HepG2 (cell line): ENCODE results near the gene USF2. TPM values are rescaled to one million over a fixed set of nuclear protein-coding genes. Genes with fewer than 3 reads are reported as not detected.

Experiments used
- ATAC-seq: fragments of 200-7000 bp; cut with Tn5 transposase; 3 replicates; pipeline ENCODE4 v1.9.1; 2020; ENCODE audit warnings: mild to moderate bottlenecking, moderate library complexity
- BruUV-seq: library from RNA; stranded (reverse); fragments of 400-500 nt; replicated peaks from 2 replicates; lab custom pipeline; 2021; lab: Mats Ljungman, UMichigan
- CTCF ChIA-PET: fragments of 300-600 bp; formaldehyde crosslinking; extraction: SDS; loops from one replicate; lab custom pipeline; 2021; ENCODE audit warnings: low total read pairs, inconsistent platforms, low intra/inter-chr PET ratio; lab: Yijun Ruan, JAX
- POLR2A ChIA-PET: fragments of 350-600 bp; sonication (Branson Sonifier 250); formaldehyde crosslinking; loops from one replicate; lab custom pipeline; 2020; ENCODE audit warnings: antibody characterized with exemption, inconsistent platforms; lab: Yijun Ruan, JAX
- DNase-seq: peaks from one replicate; pipeline ENCODE4 v3.0.0-alpha.2; 2015; ENCODE audit warnings: low spot score
- FAIRE-seq: peaks from 3 replicates; lab custom pipeline; 2011; peaks lifted over from hg19 to GRCh38; lab: Jason Lieb, UNC
- H2AFZ ChIP-seq: one replicate; pipeline ENCODE4 v1.6.1; 2011; ENCODE audit warnings: low read length, inconsistent platforms
- H3K27ac ChIP-seq: fragments of 300-600 bp; 3 replicates; pipeline ENCODE4 v1.8.0; 2011; ENCODE audit warnings: mixed run types, mild to moderate bottlenecking, mixed read lengths, low read length, inconsistent platforms; ENCODE audit not compliant: insufficient read depth; ENCODE audit errors: extremely low read length
- H3K27me3 ChIP-seq, 2 experiments: fragments of 200-600 bp in 1 of 2; 2 replicates in 1 of 2; 3 replicates in 1 of 2; pipeline versions ENCODE4 v1.6.0 to v1.8.0; 2011; ENCODE audit warnings: low read length in 2 of 2, mild to moderate bottlenecking in 2 of 2, moderate library complexity in 2 of 2, inconsistent platforms in 1 of 2; ENCODE audit not compliant: insufficient read depth in 2 of 2, control insufficient read depth in 1 of 2
- H3K36me3 ChIP-seq, 2 experiments: fragments of 200-600 bp in 1 of 2; replicated peaks in 1 of 2; 2 replicates in 1 of 2; 3 replicates in 1 of 2; pipeline versions ENCODE4 v1.5.1 to v1.8.0; 2011; ENCODE audit warnings: low read length in 2 of 2, inconsistent platforms in 1 of 2; ENCODE audit not compliant: insufficient read depth in 2 of 2, control insufficient read depth in 1 of 2
- H3K4me1 ChIP-seq: 2 replicates; pipeline ENCODE4 v1.5.1; 2012; ENCODE audit warnings: low read length, inconsistent platforms; ENCODE audit not compliant: insufficient read depth
- H3K4me2 ChIP-seq: 2 replicates; pipeline ENCODE4 v1.6.0; 2011; ENCODE audit warnings: low read depth, low read length, inconsistent platforms
- H3K4me3 ChIP-seq, 3 experiments: fragments of 200-600 bp in 1 of 3; sonication (generic), shearing (Covaris generic) in 1 of 3; replicated peaks in 1 of 3; 2 replicates each; pipeline ENCODE4 v1.5.1; 2011 to 2016; ENCODE audit warnings: low read length in 3 of 3, inconsistent platforms in 2 of 3, low read depth in 2 of 3, mild to moderate bottlenecking in 2 of 3, control low read depth in 1 of 3, mixed read lengths in 1 of 3; ENCODE audit not compliant: insufficient read depth in 1 of 3
- H3K79me2 ChIP-seq: one replicate; pipeline ENCODE4 v1.6.1; 2011; ENCODE audit warnings: low read length, inconsistent platforms; ENCODE audit not compliant: insufficient read depth
- H3K9ac ChIP-seq: 2 replicates; pipeline ENCODE4 v1.6.0; 2011; ENCODE audit warnings: mild to moderate bottlenecking, low read depth, low read length, inconsistent platforms; ENCODE audit not compliant: insufficient read depth
- H3K9me3 ChIP-seq: 2 replicates; pipeline ENCODE4 v1.5.1; 2012; ENCODE audit warnings: mild to moderate bottlenecking, low read length
- H4K20me1 ChIP-seq: 2 replicates; pipeline ENCODE4 v1.6.0; 2011; ENCODE audit warnings: inconsistent platforms, mild to moderate bottlenecking, low read length, moderate library complexity; ENCODE audit not compliant: insufficient read depth
- ATF1 ChIP-seq: IDR thresholded peaks from 2 replicates; pipeline ENCODE4 v1.6.1; 2016; ENCODE audit warnings: mild to moderate bottlenecking, control low read depth
- HMG20B ChIP-seq: conservative IDR thresholded peaks from 2 replicates; pipeline ENCODE4 v1.6.1; 2016; ENCODE audit warnings: missing genetic modification reagents, missing compliant biosample characterization
- STAT6 ChIP-seq: sonication (generic); formaldehyde crosslinking; IDR thresholded peaks from 2 replicates; pipeline ENCODE4 v1.4.0; 2020; ENCODE audit warnings: missing genetic modification reagents, mild to moderate bottlenecking, borderline replicate concordance
- TBX2 ChIP-seq: sonication (generic); formaldehyde crosslinking; IDR thresholded peaks from 2 replicates; pipeline ENCODE4 v1.5.0; 2020; ENCODE audit warnings: missing genetic modification reagents, mild to moderate bottlenecking, borderline replicate concordance
- ZBTB46 ChIP-seq: sonication (generic); formaldehyde crosslinking; IDR thresholded peaks from 2 replicates; pipeline ENCODE4 v1.4.0; 2020; ENCODE audit warnings: mild to moderate bottlenecking, missing genetic modification reagents, borderline replicate concordance
- ZNF12 ChIP-seq: sonication (generic); formaldehyde crosslinking; IDR thresholded peaks from 2 replicates; pipeline ENCODE4 v1.5.0; 2020; ENCODE audit warnings: missing genetic modification reagents
- ZNF235 ChIP-seq: sonication (generic); formaldehyde crosslinking; IDR thresholded peaks from 2 replicates; pipeline ENCODE4 v1.8.1; 2023; ENCODE audit warnings: mild to moderate bottlenecking, missing genetic modification reagents, borderline replicate concordance
- ZNF543 ChIP-seq: sonication (generic); formaldehyde crosslinking; IDR thresholded peaks from 2 replicates; pipeline ENCODE4 v1.4.0; 2020; ENCODE audit warnings: mild to moderate bottlenecking, missing genetic modification reagents
- ZNF607 ChIP-seq: sonication (generic); formaldehyde crosslinking; IDR thresholded peaks from 2 replicates; pipeline ENCODE4 v1.5.1; 2020; ENCODE audit warnings: missing genetic modification reagents, mild to moderate bottlenecking, borderline replicate concordance
- ZNF703 ChIP-seq: sonication (generic); formaldehyde crosslinking; IDR thresholded peaks from 2 replicates; pipeline ENCODE4 v1.5.1; 2020; ENCODE audit warnings: missing genetic modification reagents, mild to moderate bottlenecking, moderate library complexity, borderline replicate concordance
- ZNF737 ChIP-seq: sonication (generic); formaldehyde crosslinking; IDR thresholded peaks from 2 replicates; pipeline ENCODE4 v1.5.0; 2020; ENCODE audit warnings: missing genetic modification reagents, mild to moderate bottlenecking, borderline replicate concordance
- WGBS: methylation state at CpG from one replicate; pipeline ENCODE4 v1.1.6; 2017; ENCODE audit warnings: low lambda C conversion rate; 5-methylcytosine and 5-hydroxymethylcytosine counted together
- in situ Hi-C: cut with HindIII; loops from 2 replicates; pipeline ENCODE4 v1.10.0; 2017; ENCODE audit warnings: low pct_unique_long_range_greater_than_20kb; ENCODE audit not compliant: extremely low pct_ligation_motif_present
- intact Hi-C: fragments of 100-400 bp; cut with micrococcal nuclease; formaldehyde crosslinking; loops from one replicate; pipeline ENCODE4 v1.10.0; 2022; ENCODE audit not compliant: unreplicated experiment
- polyA plus RNA-seq, 8 experiments: library from polyadenylated mRNA; depleted of rRNA in 3 of 8; stranded (reverse) in 7 of 8; unstranded in 1 of 8; fragments of >200 nt; fragmentation: Illumina TruSeq in 4 of 8; extraction: Trizol in 4 of 8; gene quantifications; 2 replicates each; pipeline versions ENCODE4 v1.2.1 to v1.2.3, GENCODE V29; 2011 to 2016; ENCODE audit warnings: low read depth in 4 of 8, missing spikeins in 1 of 8, mixed read lengths in 1 of 8; ENCODE audit not compliant: insufficient read depth in 1 of 8
- total RNA-seq, 5 experiments: library from RNA; depleted of rRNA; stranded (reverse); fragments of >200 nt; fragmentation: Illumina TruSeq; extraction: Trizol; gene quantifications; 2 replicates each; pipeline ENCODE4 v1.2.3, GENCODE V29; 2016; ENCODE audit warnings: low read depth in 1 of 5
- TF ChIP-seq, protein P1 (sequence below): sonication (generic); formaldehyde crosslinking; IDR thresholded peaks from 2 replicates; pipeline ENCODE4 v1.4.0; 2020; ENCODE audit warnings: missing genetic modification reagents; ENCODE audit errors: not compliant biosample characterization

USF2 gene
- total and polyA plus RNA-seq, 2 of the 13 experiments (the other 11 are each of a cell fraction or from before 2014, with no cell fraction given), result 54.9 to 106 TPM

DNA sequence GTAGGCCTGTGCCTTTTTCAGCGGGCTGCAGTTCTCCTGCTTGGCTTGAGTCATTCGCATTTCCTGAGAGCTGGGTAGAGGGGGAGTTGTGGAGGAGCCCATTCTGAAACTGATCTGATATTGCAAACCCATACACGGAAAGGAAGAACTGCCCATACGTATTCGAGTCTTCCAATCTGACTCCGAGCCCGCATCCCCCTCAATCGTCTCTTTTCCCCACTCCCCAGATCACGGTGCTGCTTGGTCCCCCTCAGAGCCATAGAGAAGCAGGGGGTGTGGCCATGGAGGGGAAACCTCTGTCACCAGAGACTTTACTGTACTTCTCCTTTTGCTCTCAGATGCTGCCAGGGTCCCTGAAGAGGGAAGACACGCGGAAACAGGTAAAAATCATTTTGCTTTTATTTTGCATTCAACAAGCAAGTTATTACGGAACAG is 60.1 kb downstream of the USF2 start, which contains the start of gene CD22:
Gene CD22 (plus strand): TSS at position 337 of the 435 bp plus-strand sequence. CDS start 2,854 bp downstream, outside the sequence.
- in situ Hi-C loops, result no loop called here
- BruUV-seq, result no TSS peak
- H3K4me2 ChIP-seq, result no peak within 1 kb of the TSS

More for the DNA sequence above, 60.1 kb downstream of the USF2 start, which contains the start of gene CD22:
- no peak within 1 kb of the TSS for H3K27ac ChIP-seq
- WGBS, result 96% methylated on average over 11 of the region's 12 CpGs
- H3K79me2 ChIP-seq, result no peaks in the 10 kb centered on the region
- H2AFZ ChIP-seq, result no peak within 1 kb of the TSS
- FAIRE-seq, result no peak
- no peak for ATAC-seq
- POLR2A ChIA-PET, result no interaction called here
- intact Hi-C loops, result no loop called here
- no peak for DNase-seq
- no peaks in the 10 kb centered on the region for H4K20me1 ChIP-seq
- TF ChIP-seq ZNF12 (no peak), ZNF543 (CRISPR knock-in tag) (no peak), ZNF235 (CRISPR knock-in tag) (no peak), STAT6 (CRISPR knock-in tag) (no peak), ZNF607 (CRISPR knock-in tag) (no peak), ZNF737 (CRISPR knock-in tag) (no peak), TBX2 (CRISPR knock-in tag) (no peak), HMG20B (CRISPR knock-in tag) (no peak), ATF1 (no peak), ZNF703 (no peak), ZBTB46 (CRISPR knock-in tag) (no peak)
- TF ChIP-seq, protein P1, sequence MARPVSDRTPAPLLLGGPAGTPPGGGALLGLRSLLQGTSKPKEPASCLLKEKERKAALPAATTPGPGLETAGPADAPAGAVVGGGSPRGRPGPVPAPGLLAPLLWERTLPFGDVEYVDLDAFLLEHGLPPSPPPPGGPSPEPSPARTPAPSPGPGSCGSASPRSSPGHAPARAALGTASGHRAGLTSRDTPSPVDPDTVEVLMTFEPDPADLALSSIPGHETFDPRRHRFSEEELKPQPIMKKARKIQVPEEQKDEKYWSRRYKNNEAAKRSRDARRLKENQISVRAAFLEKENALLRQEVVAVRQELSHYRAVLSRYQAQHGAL (CRISPR knock-in tag), result no peak
- H3K9ac ChIP-seq, result no peak within 1 kb of the TSS
- no peaks in the 10 kb centered on the region for H3K36me3 ChIP-seq
- no peaks in the 10 kb centered on the region for H3K9me3 ChIP-seq
- H3K4me1 ChIP-seq, result peaks cover 19% of the 10 kb centered on the region
- no peak within 1 kb of the TSS for H3K4me3 ChIP-seq
- no peaks in the 10 kb centered on the region for H3K27me3 ChIP-seq
- CTCF ChIA-PET, result no interaction called here
